HCT116 (cell line): Measurements from ENCODE around the gene CFAP45. TPM values are rescaled to one million over a fixed set of nuclear protein-coding genes. Genes with fewer than 3 reads are reported as not detected.

ENCODE experiments used
- ATAC-seq: fragments of 200-7000 bp; cut with Tn5 transposase; 2 replicates; pipeline ENCODE4 v1.9.1; 2020; ENCODE audit warnings: mild to moderate bottlenecking, moderate library complexity
- BruUV-seq: library from RNA; stranded (reverse); fragments of 400-500 nt; replicated peaks from 2 replicates; lab custom pipeline; 2021; lab: Mats Ljungman, UMichigan
- CTCF ChIA-PET: fragments of 300-600 bp; sonication (Branson Sonifier 250); formaldehyde crosslinking; loops from one replicate; lab custom pipeline; 2021; ENCODE audit warnings: antibody characterized with exemption; lab: Charles Lee
- POLR2A ChIA-PET: fragments of 300-600, 350-600 bp; sonication (Branson Sonifier 250); formaldehyde crosslinking; loops from one replicate; lab custom pipeline; 2021; ENCODE audit warnings: antibody characterized with exemption; lab: Charles Lee
- RAD21 ChIA-PET, 2 experiments: fragments of 300-600 bp; sonication (Branson Sonifier 250); formaldehyde crosslinking; loops; one replicate each; lab custom pipeline; 2023; ENCODE audit warnings: low total read pairs in 2 of 2; ENCODE audit not compliant: uncharacterized antibody in 2 of 2, unreplicated experiment in 2 of 2, low non-redundant PET in 1 of 2; lab: Charles Lee
- DNase-seq: peaks from one replicate; pipeline ENCODE4 v3.0.0-alpha.2; 2010; ENCODE audit warnings: low read depth, low spot score
- H2AFZ ChIP-seq: fragments of 200-600 bp; shearing (Covaris generic), sonication (generic); 2 replicates; pipeline ENCODE4 v1.6.1; 2017; ENCODE audit warnings: low read depth, mixed run types, mixed read lengths, antibody characterized with exemption, low read length; ENCODE audit not compliant: poor library complexity, severe bottlenecking
- H3K27ac ChIP-seq: 2 replicates; pipeline ENCODE4 v1.5.1; 2012; ENCODE audit warnings: low read depth, low read length
- H3K27me3 ChIP-seq: fragments of 200-600 bp; sonication (generic); 2 replicates; pipeline ENCODE4 v1.6.1; 2016; ENCODE audit warnings: mixed run types, low read length, mixed read lengths; ENCODE audit not compliant: insufficient read depth
- H3K36me3 ChIP-seq, 2 experiments: fragments of 200-500 bp in 1 of 2; fragments of 200-600 bp in 1 of 2; sonication (Bioruptor generic) in 1 of 2; sonication (generic) in 1 of 2; 2 replicates each; pipeline versions ENCODE4 v1.5.1 to v1.6.1; 2014 to 2016; ENCODE audit warnings: low read length in 2 of 2, inconsistent platforms in 1 of 2, mixed read lengths in 1 of 2, mixed run types in 1 of 2; ENCODE audit not compliant: insufficient read depth in 2 of 2, control insufficient read depth in 1 of 2
- H3K4me1 ChIP-seq, 2 experiments: fragments of 200-600 bp in 1 of 2; sonication (generic) in 1 of 2; 2 replicates each; pipeline versions ENCODE4 v1.5.1 to v1.6.1; 2012 to 2017; ENCODE audit warnings: low read length in 2 of 2, inconsistent platforms in 1 of 2, mild to moderate bottlenecking in 1 of 2, mixed read lengths in 1 of 2, mixed run types in 1 of 2, moderate library complexity in 1 of 2; ENCODE audit not compliant: insufficient read depth in 2 of 2, control insufficient read depth in 1 of 2
- H3K4me2 ChIP-seq: fragments of 200-600 bp; sonication (generic); 2 replicates; pipeline ENCODE4 v1.6.1; 2017; ENCODE audit warnings: mixed run types, low read length, mixed read lengths
- H3K4me3 ChIP-seq, 2 experiments: fragments of 200-600 bp in 1 of 2; sonication (generic) in 1 of 2; replicated peaks in 1 of 2; 2 replicates each; pipeline ENCODE4 v1.5.1; 2011 to 2016; ENCODE audit warnings: low read length in 2 of 2, control low read depth in 1 of 2, low read depth in 1 of 2, mild to moderate bottlenecking in 1 of 2, mixed read lengths in 1 of 2, mixed run types in 1 of 2
- H3K79me2 ChIP-seq: fragments of 200-600 bp; sonication (generic); 2 replicates; pipeline ENCODE4 v1.6.1; 2017; ENCODE audit warnings: mild to moderate bottlenecking, mixed run types, low read length, moderate library complexity, mixed read lengths; ENCODE audit not compliant: insufficient read depth
- H3K9ac ChIP-seq: fragments of 200-600 bp; sonication (generic); 2 replicates; pipeline ENCODE4 v1.6.1; 2016; ENCODE audit warnings: low read length, mixed read lengths
- H3K9me2 ChIP-seq: fragments of 200-600 bp; sonication (generic), shearing (Covaris generic); 2 replicates; pipeline ENCODE4 v1.6.1; 2017; ENCODE audit warnings: mixed run types, mild to moderate bottlenecking, moderate library complexity; ENCODE audit not compliant: insufficient read depth
- H3K9me3 ChIP-seq, 2 experiments: fragments of 200-500 bp in 1 of 2; fragments of 200-600 bp in 1 of 2; sonication (Bioruptor generic) in 1 of 2; sonication (generic) in 1 of 2; 2 replicates each; pipeline ENCODE4 v1.6.1; 2014 to 2017; ENCODE audit warnings: low read length in 2 of 2, mixed read lengths in 2 of 2, inconsistent platforms in 1 of 2, low read depth in 1 of 2, mild to moderate bottlenecking in 1 of 2, mixed run types in 1 of 2, moderate library complexity in 1 of 2; ENCODE audit not compliant: control insufficient read depth in 1 of 2, insufficient read depth in 1 of 2
- H4K20me1 ChIP-seq: fragments of 200-600 bp; sonication (generic), shearing (Covaris generic); 2 replicates; pipeline ENCODE4 v1.6.1; 2017; ENCODE audit warnings: mixed run types, mild to moderate bottlenecking, moderate library complexity; ENCODE audit not compliant: insufficient read depth
- CBX3 ChIP-seq: IDR thresholded peaks from 2 replicates; pipeline ENCODE4 v1.6.1; 2012; ENCODE audit warnings: low read depth
- CTCF ChIP-seq, 3 experiments: fragments of 200-600 bp in 1 of 3; sonication (generic) in 1 of 3; IDR thresholded peaks in 2 of 3; conservative IDR thresholded peaks in 1 of 3; 2 replicates each; pipeline ENCODE4 v1.5.1; 2012 to 2017; ENCODE audit warnings: low read depth in 2 of 3, low read length in 2 of 3, antibody characterized with exemption in 1 of 3, borderline replicate concordance in 1 of 3, control low read depth in 1 of 3, mild to moderate bottlenecking in 1 of 3, mixed read lengths in 1 of 3, mixed run types in 1 of 3, moderate library complexity in 1 of 3; ENCODE audit not compliant: insufficient read depth in 1 of 3
- ELF1 ChIP-seq: IDR thresholded peaks from 2 replicates; pipeline ENCODE4 v1.6.1; 2012; ENCODE audit warnings: low read depth, borderline replicate concordance
- EZH2 ChIP-seq: fragments of 200-600 bp; sonication (generic); IDR thresholded peaks from 2 replicates; pipeline ENCODE4 v1.6.1; 2017; ENCODE audit warnings: antibody characterized with exemption, mixed run types
- FOSL1 ChIP-seq: IDR thresholded peaks from 2 replicates; pipeline ENCODE4 v1.6.1; 2012; ENCODE audit warnings: low read depth
- JUND ChIP-seq: IDR thresholded peaks from 2 replicates; pipeline ENCODE4 v1.6.1; 2012
- MAX ChIP-seq: IDR thresholded peaks from 2 replicates; pipeline ENCODE4 v1.6.1; 2012
- POLR2AphosphoS5 ChIP-seq: IDR thresholded peaks from 2 replicates; pipeline ENCODE4 v1.6.1; 2011; ENCODE audit warnings: mild to moderate bottlenecking, low read depth, low read length, moderate library complexity
- RAD21 ChIP-seq: IDR thresholded peaks from 2 replicates; pipeline ENCODE4 v1.6.1; 2012; ENCODE audit warnings: low read depth, mild to moderate bottlenecking
- REST ChIP-seq: IDR thresholded peaks from 2 replicates; pipeline ENCODE4 v1.6.1; 2012; ENCODE audit warnings: low read depth
- SP1 ChIP-seq: IDR thresholded peaks from 2 replicates; pipeline ENCODE4 v1.6.1; 2012; ENCODE audit warnings: low read depth
- SRF ChIP-seq: IDR thresholded peaks from 2 replicates; pipeline ENCODE4 v1.6.1; 2012; ENCODE audit warnings: low read depth
- TCF7L2 ChIP-seq: IDR thresholded peaks from 2 replicates; pipeline ENCODE4 v1.7.0; 2011; ENCODE audit warnings: borderline replicate concordance, inconsistent platforms; ENCODE audit not compliant: insufficient read depth, insufficient read length; ENCODE audit errors: extremely low read depth
- YY1 ChIP-seq: IDR thresholded peaks from 2 replicates; pipeline ENCODE4 v1.6.1; 2011; ENCODE audit warnings: low read length, low read depth, moderate library complexity, mild to moderate bottlenecking; ENCODE audit not compliant: insufficient replicate concordance; ENCODE audit errors: extremely low read depth
- ZBTB33 ChIP-seq: IDR thresholded peaks from 2 replicates; pipeline ENCODE4 v1.6.1; 2011; ENCODE audit warnings: mild to moderate bottlenecking, low read length, moderate library complexity; ENCODE audit not compliant: insufficient replicate concordance; ENCODE audit errors: extremely low read depth
- ZNF274 ChIP-seq: fragments of 200-500 bp; sonication (Bioruptor generic); IDR thresholded peaks from 2 replicates; pipeline ENCODE4 v1.6.1; 2014; ENCODE audit warnings: mild to moderate bottlenecking, low read depth, low read length, inconsistent platforms
- intact Hi-C: fragments of 100-400 bp; cut with micrococcal nuclease; formaldehyde crosslinking; loops from 2 replicates; pipeline ENCODE4 v1.10.0; 2022
- total RNA-seq: library from RNA; stranded (reverse); gene quantifications from one replicate; pipeline ENCODE4 v1.2.1, GENCODE V29; 2021; ENCODE audit not compliant: unreplicated experiment

The CFAP45 gene
- total RNA-seq, 1 experiment from 2014 or later: 0.59 TPM

- peak overlapping the region; percentile 48; the same call in 1 of the 2 replicates for H3K27ac ChIP-seq
- ATAC-seq: peak; percentile 66
- H3K27me3 ChIP-seq: no peaks in the 10 kb centered on the region; the same call in 1 of the 2 replicates
- H3K4me3 ChIP-seq: peak overlapping the region in 1 of 2 experiments; percentile 20; a peak in 1 of 4 replicates
- DNase-seq: no peak
- RAD21 ChIA-PET: interaction anchor here (0.5 to 4.5 kb wide), 8 partner anchors 38 to 1921 kb away, joined by 3 to 38 read pairs (median 4); partner anchors contain the start of gene DUSP23 (in 1 of the 2)
- H4K20me1 ChIP-seq: no peaks in the 10 kb centered on the region
- CTCF ChIA-PET: interaction anchor here (0.7 to 8.5 kb wide), 13 partner anchors 8 to 757 kb away, joined by 3 to 249 read pairs (median 9); partner anchors contain the start of genes DUSP23 and FCRL6
- H2AFZ ChIP-seq: peak overlapping the region; percentile 63
- H3K9me2 ChIP-seq: no peaks in the 10 kb centered on the region
- peaks cover 11 to 23% of the 10 kb centered on the region in 2 experiments; a peak in 3 of 4 replicates for H3K4me1 ChIP-seq
- no peaks in the 10 kb centered on the region for H3K79me2 ChIP-seq
- 0 out of 2 replicates have a peak overlapping the region, but pooled peaks have one; percentile 26 for H3K9ac ChIP-seq
- no peaks in the 10 kb centered on the region for H3K36me3 ChIP-seq
- intact Hi-C loops: loop anchor here (2.0 to 10.0 kb wide), 4 partner anchors 35 to 755 kb away; no protein-coding TSS in a partner anchor
- POLR2A ChIA-PET: interaction anchor here (1.3 to 4.5 kb wide), 4 partner anchors 9 to 109 kb away, joined by 3 to 35 read pairs (median 7); partner anchors contain the start of gene DUSP23
- no peaks in the 10 kb centered on the region for H3K9me3 ChIP-seq
- peak overlapping the region; percentile 61 for H3K4me2 ChIP-seq
- TF ChIP-seq MAX (peak; percentile 31; the same call in 1 of the 2 replicates), CBX3 (peak; percentile 86), TCF7L2 (peak; percentile 81), CTCF (IDR thresholded peaks at IDR 0.05 in 2 of 3, conservative IDR thresholded peaks at IDR 0.05 in 1 of 3; ENCODE audit: borderline replicate concordance in 1 of 3, insufficient read depth in 1 of 3, low read depth in 2 of 3, low read length in 2 of 3) (no peak), REST (no peak), SP1 (peak; percentile 76), YY1 (no peak), ELF1 (no peak), EZH2 (no peak), ZNF274 (no peak), JUND (peak; percentile 75), FOSL1 (peak; percentile 85), ZBTB33 (no peak), SRF (no peak), RAD21 (peak; percentile 18; the same call in 1 of the 2 replicates), POLR2AphosphoS5 (peak; percentile 57; the same call in 1 of the 2 replicates)
- no TSS peak for BruUV-seq
These were observed 10.1 kb downstream of the CFAP45 start for GRCh38 chr1:159889821-159890252.
